Stimulated activated naive CD8-positive, alpha-beta T cell treated with anti-CD3 and anti-CD28 coated beads, Interleukin-15, amount 100 ng/mL, for 72 hours (primary cell): ENCODE measurements around the gene EIF2AK2.

ENCODE experiments used
- ATAC-seq: fragments of 150-1000 bp; cut with Tn5 transposase; 2 replicates; pipeline ENCODE4 v1.10.0; 2021; ENCODE audit warnings: mild to moderate bottlenecking, moderate library complexity
- DNase-seq, 2 donors: peaks; one replicate each; pipeline ENCODE4 v3.0.0; 2021 to 2022
- H3K27ac Mint-ChIP-seq, 2 donors: one replicate each; pipeline ENCODE4 v1.8.0; 2022; ENCODE audit warnings: mild to moderate bottlenecking in 2 of 2, mixed read lengths in 2 of 2, moderate library complexity in 2 of 2
- H3K27me3 Mint-ChIP-seq: one replicate; pipeline ENCODE4 v1.8.0; 2022; ENCODE audit warnings: mixed read lengths
- H3K4me1 Mint-ChIP-seq: one replicate; pipeline ENCODE4 v1.8.0; 2022; ENCODE audit warnings: mild to moderate bottlenecking, mixed read lengths
- H3K4me3 Mint-ChIP-seq, 2 donors: one replicate each; pipeline ENCODE4 v1.8.0; 2022; ENCODE audit warnings: mild to moderate bottlenecking in 2 of 2, mixed read lengths in 2 of 2, moderate library complexity in 1 of 2
- H3K9me3 Mint-ChIP-seq, 2 donors: one replicate each; pipeline ENCODE4 v1.8.0; 2022; ENCODE audit warnings: mixed read lengths in 2 of 2

The EIF2AK2 gene

GRCh38 chr2:37091873-37092272 lies 64.9 kb downstream of the EIF2AK2 start:
- no peaks in the 10 kb centered on the region for H3K27me3 Mint-ChIP-seq
- no peak for ATAC-seq
- no peak overlapping the region for H3K4me3 Mint-ChIP-seq
- no peak for DNase-seq
- H3K4me1 Mint-ChIP-seq: peaks cover 7% of the 10 kb centered on the region
- no peaks in the 10 kb centered on the region for H3K9me3 Mint-ChIP-seq
- H3K27ac Mint-ChIP-seq: no peak overlapping the region

DNA sequence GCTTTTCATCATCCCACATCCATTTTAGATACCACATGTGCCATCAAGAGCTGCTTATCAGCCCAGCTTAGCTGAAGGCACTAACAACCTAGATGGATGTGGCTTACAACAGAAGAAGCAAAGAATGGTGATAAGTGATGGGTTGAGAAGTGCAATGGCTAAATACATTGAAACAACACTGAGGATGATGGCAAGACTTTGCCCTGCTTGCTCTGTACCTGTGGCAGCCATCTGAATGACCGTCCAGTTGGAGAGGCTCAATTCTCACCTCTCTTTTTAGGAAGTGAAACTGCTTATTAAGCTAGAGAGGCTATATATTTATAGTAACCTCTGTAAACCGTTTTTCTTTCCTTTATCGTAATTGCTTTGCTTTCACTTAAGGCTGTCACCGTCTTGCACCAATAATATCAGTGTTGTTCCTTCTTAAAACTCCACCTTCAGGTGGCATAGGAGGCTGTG lies 66.7 kb downstream of the EIF2AK2 start:
- ATAC-seq (no peak), DNase-seq (no peak)
- Mint-ChIP-seq H3K4me3 (no peak overlapping the region), H3K9me3 (no peaks in the 10 kb centered on the region), H3K27me3 (no peaks in the 10 kb centered on the region), H3K27ac (no peak overlapping the region), H3K4me1 (peaks cover 7% of the 10 kb centered on the region)

DNA sequence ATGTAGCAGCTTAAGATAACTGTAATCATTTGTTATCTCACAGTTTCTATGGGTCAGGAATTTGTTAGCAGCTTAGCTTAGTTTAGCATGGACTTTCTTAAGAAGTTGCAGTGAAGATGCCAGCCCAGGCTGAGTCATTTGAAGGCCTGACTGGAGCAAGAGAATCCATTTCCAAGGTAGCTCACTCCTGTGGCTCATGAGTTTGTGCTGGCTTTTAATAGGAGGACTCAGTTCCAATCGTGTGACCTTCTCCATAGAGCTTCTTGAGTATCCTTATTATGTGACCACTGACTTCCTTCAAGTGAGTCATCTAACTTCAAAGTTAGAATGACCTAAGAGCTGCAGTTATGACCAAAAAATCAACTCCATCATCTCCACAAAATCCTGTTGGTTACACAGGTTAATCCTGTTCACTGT lies 71.0 kb downstream of the EIF2AK2 start:
- no peaks in the 10 kb centered on the region for H3K27me3 Mint-ChIP-seq
- no peak overlapping the region for H3K27ac Mint-ChIP-seq
- H3K4me3 Mint-ChIP-seq: peak overlapping the region in 1 of 2 donors; percentile 6
- H3K9me3 Mint-ChIP-seq: no peaks in the 10 kb centered on the region
- ATAC-seq (peak; percentile 3), DNase-seq (no peak)
- H3K4me1 Mint-ChIP-seq: peaks cover 7% of the 10 kb centered on the region

DNA sequence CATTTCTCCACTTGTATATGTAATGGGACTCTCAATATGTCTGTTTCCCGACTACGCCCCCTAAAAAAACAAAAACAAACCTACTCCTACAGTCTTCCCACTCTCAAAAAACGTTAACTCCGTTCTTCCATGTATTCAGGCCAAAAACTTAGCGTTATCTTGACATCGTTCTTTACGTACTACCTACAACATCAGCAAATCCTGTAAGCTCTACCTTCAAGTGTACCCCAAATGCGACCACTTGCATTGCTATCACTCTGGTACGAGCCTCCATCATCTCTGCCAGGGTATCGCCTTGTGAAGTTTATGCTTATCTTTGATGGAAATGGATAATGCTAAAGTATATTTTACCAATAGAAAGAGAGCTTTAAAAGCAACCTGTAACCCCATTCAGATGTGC lies 72.0 kb downstream of the EIF2AK2 start:
- no peak for ATAC-seq
- peaks cover 7% of the 10 kb centered on the region for H3K4me1 Mint-ChIP-seq
- H3K4me3 Mint-ChIP-seq: no peak overlapping the region
- H3K27me3 Mint-ChIP-seq: no peaks in the 10 kb centered on the region
- no peaks in the 10 kb centered on the region for H3K9me3 Mint-ChIP-seq
- no peak for DNase-seq
- no peak overlapping the region for H3K27ac Mint-ChIP-seq

- ATAC-seq: peak; percentile 90
- Mint-ChIP-seq H3K27ac (no peak within 1 kb of the TSS), H3K4me3 (no peak within 1 kb of the TSS), H3K9me3 (no peaks in the 10 kb centered on the region), H3K4me1 (peaks cover 7% of the 10 kb centered on the region), H3K27me3 (no peaks in the 10 kb centered on the region)
- DNase-seq: peak; percentile 89 to 93
Measured at GRCh38 chr2:37083873-37084794, 72.6 kb downstream of the EIF2AK2 start, which contains the start of the genes GPATCH11 and HEATR5B. Gene GPATCH11, plus strand, starts transcription at chr2:37084518. Its CDS starts 3,864 bp downstream, at chr2:37088382. Gene HEATR5B, minus strand, starts transcription at chr2:37084372. Its CDS starts 958 bp downstream, at chr2:37083414.

GRCh38 chr2:37080689-37081088 lies 76.1 kb downstream of the EIF2AK2 start:
- DNase-seq: no peak
- ATAC-seq: no peak
- Mint-ChIP-seq H3K4me1 (peaks cover 11% of the 10 kb centered on the region), H3K9me3 (no peaks in the 10 kb centered on the region), H3K27me3 (no peaks in the 10 kb centered on the region), H3K27ac (no peak overlapping the region), H3K4me3 (peak overlapping the region; percentile 7 to 52)

DNA sequence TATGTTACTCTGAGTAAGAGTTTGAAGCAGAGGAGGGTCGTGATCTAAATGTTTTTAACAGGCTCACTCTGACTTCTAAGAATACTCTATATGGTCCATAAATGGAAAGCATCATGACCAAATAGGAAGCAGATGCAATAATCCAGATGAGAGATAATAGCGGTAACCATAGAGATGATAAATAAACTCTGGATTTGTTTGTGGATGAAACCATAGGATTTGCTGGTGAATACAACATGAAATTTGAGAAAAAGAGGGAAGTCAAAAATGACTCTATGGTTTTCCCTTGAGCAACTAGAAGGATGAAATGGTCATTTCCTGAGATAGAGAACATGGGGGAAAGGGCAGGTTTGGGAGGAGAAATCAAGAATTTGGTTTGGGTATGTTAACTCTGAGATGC lies 76.5 kb downstream of the EIF2AK2 start:
- no peak for ATAC-seq
- H3K4me1 Mint-ChIP-seq: peaks cover 11% of the 10 kb centered on the region

DNA sequence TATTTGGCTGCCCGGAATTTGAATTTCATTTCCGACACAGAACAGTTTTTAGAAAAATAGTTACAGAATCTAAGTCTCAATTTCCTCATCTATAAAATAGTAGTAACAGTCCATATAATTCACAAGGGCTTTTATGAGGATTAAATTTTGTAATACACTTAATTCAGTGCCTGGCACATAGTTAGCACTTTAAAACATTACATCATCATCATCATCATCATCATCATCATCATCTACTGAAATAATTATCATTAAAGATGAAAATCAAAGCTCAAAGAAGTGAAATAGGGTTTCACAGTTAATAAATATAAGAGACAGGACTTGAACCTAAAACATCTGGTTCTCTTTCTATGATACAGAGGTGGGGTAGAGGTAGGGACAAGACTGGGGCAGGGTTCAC lies 85.8 kb downstream of the EIF2AK2 start:
- Mint-ChIP-seq H3K27ac (no peak overlapping the region), H3K27me3 (no peaks in the 10 kb centered on the region), H3K9me3 (no peaks in the 10 kb centered on the region), H3K4me3 (no peak overlapping the region), H3K4me1 (peaks cover 13% of the 10 kb centered on the region)
- ATAC-seq (no peak), DNase-seq (no peak)

More for the DNA sequence above, 76.5 kb downstream of the EIF2AK2 start:
- Mint-ChIP-seq H3K4me3 (peak overlapping the region; percentile 7 to 48), H3K27me3 (no peaks in the 10 kb centered on the region), H3K27ac (no peak overlapping the region), H3K9me3 (no peaks in the 10 kb centered on the region)
- no peak for DNase-seq

GRCh38 chr2:37068686-37069085 lies 88.1 kb downstream of the EIF2AK2 start:
- DNase-seq (no peak), ATAC-seq (no peak)
- Mint-ChIP-seq H3K4me3 (no peak overlapping the region), H3K9me3 (no peaks in the 10 kb centered on the region), H3K4me1 (peaks cover 12% of the 10 kb centered on the region), H3K27me3 (no peaks in the 10 kb centered on the region), H3K27ac (no peak overlapping the region)

DNA sequence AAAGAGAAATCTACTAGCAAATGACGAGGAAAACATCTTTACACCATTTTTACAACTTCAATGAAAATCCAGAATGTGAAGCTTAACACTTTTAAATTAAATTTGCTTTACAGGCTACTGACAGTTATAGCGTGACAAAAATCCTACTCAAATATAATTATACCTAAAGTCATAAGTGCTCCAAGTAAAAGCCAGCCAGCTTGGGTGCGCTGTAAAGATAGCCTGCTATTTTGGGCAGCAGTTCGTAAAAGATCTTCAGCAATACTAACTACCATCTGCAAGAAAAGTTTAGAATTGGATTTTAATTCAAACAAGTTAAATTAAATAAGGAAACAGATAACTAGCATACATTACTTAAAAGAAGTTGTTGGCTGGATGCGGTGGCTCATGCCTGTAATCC lies 95.0 kb downstream of the EIF2AK2 start:
- no peaks in the 10 kb centered on the region for H3K9me3 Mint-ChIP-seq
- no peak overlapping the region for H3K4me3 Mint-ChIP-seq
- ATAC-seq: no peak
- H3K27me3 Mint-ChIP-seq: no peaks in the 10 kb centered on the region
- no peaks in the 10 kb centered on the region for H3K4me1 Mint-ChIP-seq
- no peak overlapping the region for H3K27ac Mint-ChIP-seq
- no peak for DNase-seq

- DNase-seq (no peak), ATAC-seq (no peak)
- Mint-ChIP-seq H3K4me1 (no peaks in the 10 kb centered on the region), H3K27me3 (no peaks in the 10 kb centered on the region), H3K27ac (no peak overlapping the region), H3K9me3 (no peaks in the 10 kb centered on the region), H3K4me3 (no peak overlapping the region)
Measured at GRCh38 chr2:37061013-37061711, 95.6 kb downstream of the EIF2AK2 start.

DNA sequence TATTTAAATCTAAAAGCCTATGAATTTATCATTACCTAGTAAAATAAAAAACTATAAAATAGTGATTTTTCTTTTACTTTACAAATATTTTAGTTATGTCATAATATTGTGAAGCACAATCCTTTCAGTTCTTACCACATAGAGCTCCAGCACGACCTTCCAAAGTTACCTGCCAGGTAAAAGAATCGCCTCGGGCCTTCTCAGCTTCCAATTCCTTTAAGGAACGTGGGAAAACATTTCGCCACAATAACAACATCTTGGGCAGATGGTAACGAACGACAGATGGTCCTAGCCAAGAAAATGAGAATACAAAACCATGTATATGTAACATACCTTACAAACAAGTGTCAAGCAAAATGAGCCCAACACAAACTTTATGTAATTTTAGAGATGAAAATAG lies 96.3 kb downstream of the EIF2AK2 start:
- Mint-ChIP-seq H3K4me1 (no peaks in the 10 kb centered on the region), H3K27ac (no peak overlapping the region), H3K27me3 (no peaks in the 10 kb centered on the region), H3K4me3 (no peak overlapping the region), H3K9me3 (no peaks in the 10 kb centered on the region)
- no peak for DNase-seq
- ATAC-seq: no peak

DNA sequence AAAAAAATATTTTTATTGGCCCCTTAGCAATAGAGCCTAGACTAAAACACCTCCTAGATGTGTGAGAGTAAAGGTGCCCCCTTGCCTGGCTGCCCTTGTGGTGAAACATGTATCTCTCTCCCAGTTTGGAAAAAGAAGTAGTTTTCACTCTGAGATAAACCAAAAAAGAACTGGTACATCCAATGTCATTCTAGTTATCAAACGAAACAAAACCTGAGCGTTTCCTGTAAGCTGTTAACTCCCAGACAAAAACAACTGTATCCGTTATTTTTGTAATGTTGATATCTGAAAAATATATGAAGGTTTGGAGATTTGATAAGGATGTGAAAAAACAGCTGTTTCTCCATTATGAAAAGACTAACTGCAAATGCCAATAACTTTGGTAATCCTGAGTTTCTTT lies 96.9 kb downstream of the EIF2AK2 start:
- H3K27me3 Mint-ChIP-seq: no peaks in the 10 kb centered on the region
- no peaks in the 10 kb centered on the region for H3K4me1 Mint-ChIP-seq
- no peaks in the 10 kb centered on the region for H3K9me3 Mint-ChIP-seq
- H3K4me3 Mint-ChIP-seq: no peak overlapping the region
- ATAC-seq (no peak), DNase-seq (no peak)
- H3K27ac Mint-ChIP-seq: no peak overlapping the region

DNA sequence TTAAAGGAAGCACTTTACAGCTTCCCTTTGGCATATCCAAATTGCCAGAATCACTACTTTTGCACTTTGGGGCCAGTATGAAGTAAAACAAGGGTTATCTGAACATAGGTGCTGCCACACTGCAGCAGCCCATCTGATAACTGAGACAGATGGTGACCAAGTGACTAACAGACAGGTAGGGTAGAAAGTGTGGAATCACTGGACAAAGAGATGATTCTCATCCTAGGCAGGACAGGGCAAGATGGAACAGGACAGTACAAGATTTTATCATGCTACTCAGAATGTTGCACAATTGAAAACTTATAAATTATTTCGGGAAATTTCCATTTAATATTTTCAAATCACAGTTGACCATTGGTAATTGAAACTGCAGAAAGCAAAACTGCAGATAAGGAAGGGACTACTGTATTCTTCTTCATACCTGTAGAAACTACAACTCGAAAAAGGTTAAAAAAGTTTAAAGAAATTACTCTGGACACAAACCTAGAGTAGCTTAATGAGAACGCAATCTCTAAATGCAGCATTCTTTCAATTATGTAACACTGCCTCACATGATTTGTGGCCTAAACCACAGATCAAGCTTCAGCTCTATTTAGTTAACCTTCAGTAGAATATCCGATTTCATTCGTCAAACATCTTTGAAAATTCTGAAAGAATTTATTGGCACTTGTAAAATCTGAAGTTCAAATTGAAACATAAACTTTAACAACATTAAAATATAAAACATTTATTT lies 104.0 kb downstream of the EIF2AK2 start:
- Mint-ChIP-seq H3K4me3 (no peak overlapping the region), H3K27me3 (no peaks in the 10 kb centered on the region), H3K27ac (no peak overlapping the region), H3K4me1 (no peaks in the 10 kb centered on the region), H3K9me3 (no peaks in the 10 kb centered on the region)
- DNase-seq (no peak), ATAC-seq (no peak)
